GM18867 (cell line): ENCODE data around the gene EHD3.
A peak's percentile ranks its signal among the peaks of the same experiment; 100 is the strongest.

Experiments
- ATAC-seq: cut with Tn5 transposase; IDR thresholded peaks from one replicate; pipeline ENCODE4 v1.9.1; 2021; ENCODE audit warnings: mild to moderate bottlenecking, moderate library complexity; ENCODE audit not compliant: unreplicated experiment

Gene EHD3

GRCh38 chr2:31233741-31234682 lies at the start of gene EHD3:
Gene EHD3 (plus strand): TSS chr2:31234152. CDS start chr2:31234622, 470 bp downstream.
- peak; percentile 96 for ATAC-seq

GRCh38 chr2:31187166-31187565 lies 46.8 kb upstream of the EHD3 start:
- ATAC-seq = no peak

- no peak for ATAC-seq
Measured at GRCh38 chr2:31188131-31188530, 45.8 kb upstream of the EHD3 start.

GRCh38 chr2:31189141-31189540 lies 44.8 kb upstream of the EHD3 start:
- ATAC-seq = no peak

DNA sequence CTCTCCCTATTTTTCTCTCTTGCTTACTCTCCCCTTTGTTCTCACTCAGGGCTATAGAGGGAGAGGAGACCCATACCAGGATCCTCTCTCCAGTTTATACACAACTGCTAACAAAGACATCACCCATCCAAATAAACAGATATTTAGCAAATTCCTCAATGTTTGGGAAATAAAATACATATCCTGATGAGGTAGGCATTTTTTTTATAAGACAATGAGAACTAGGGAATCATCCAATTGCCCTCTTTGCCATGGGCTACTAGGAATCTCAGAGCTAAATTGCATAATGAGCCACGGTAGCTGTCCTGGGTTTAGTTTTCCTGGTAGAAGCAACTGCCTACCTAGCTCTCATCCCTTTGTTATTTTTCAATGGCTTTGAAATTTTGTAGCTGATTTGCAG lies 43.8 kb upstream of the EHD3 start:
- no peak for ATAC-seq

DNA sequence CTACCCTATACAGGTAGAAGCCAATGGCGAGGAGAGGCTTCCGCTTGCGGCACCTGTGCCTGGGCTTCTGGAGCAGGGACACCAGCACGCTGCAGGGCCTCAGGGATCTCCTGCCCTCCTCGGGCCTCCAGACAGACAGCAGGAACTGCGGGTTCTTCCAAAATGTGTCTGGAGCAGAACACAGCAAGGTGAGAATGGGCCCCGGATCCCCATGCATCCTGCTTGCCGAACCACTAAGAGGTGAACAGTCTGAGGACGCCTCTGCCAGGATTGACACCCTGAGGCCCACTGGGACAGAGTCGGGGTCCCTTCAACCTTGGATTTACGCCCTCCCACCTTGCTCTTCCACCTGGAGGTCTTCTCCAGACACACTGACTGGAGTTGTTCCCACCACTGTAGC lies 42.0 kb upstream of the EHD3 start:
- ATAC-seq = no peak

- no peak for ATAC-seq
Measured at GRCh38 chr2:31192396-31192795, 41.6 kb upstream of the EHD3 start.

DNA sequence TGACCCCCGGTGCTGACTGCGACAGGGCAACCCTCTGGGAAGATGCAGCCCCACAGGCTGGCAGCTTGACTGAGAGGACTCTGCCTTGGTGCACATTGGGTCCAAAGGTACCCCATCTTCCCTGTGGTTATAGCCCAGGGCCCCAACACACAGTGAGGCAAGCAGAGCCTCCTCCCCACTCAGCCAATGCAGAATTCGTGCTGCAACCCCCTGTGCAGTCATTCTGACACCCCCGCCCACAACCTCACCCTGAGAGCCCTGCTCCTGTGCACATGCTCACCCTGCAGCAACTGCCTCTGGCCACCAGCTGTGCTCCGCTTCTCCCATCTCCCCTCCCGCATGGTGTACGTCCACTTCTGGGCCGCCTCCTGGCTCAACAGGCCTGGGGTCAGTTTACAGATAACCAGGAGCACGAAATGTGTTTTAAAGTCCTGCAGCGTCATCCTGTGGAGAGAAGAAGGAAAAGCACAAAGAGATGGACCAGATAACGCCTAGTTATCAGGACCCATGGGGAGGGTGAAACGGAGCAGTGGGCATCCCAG lies 41.0 kb upstream of the EHD3 start:
- no peak for ATAC-seq

DNA sequence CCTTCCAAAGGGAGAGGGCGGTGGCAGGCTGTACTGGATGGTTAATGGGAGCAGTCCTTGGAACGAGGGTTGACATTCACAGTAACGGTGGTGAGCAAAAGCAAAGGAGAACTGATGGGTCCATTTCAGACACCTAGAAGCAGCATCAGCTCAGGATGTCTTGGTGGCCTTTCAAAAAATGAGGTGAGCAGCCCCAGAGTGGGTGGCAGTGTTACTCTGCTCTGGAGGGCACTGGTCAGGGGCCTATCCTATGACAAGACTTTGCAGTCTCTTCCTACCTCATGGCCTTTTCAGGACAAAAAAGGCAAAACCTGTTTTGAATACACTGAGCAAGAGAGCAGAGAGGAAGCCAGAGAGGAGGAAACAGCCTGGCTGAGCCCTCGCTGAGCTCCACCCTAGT lies 40.1 kb upstream of the EHD3 start:
- ATAC-seq = no peak

DNA sequence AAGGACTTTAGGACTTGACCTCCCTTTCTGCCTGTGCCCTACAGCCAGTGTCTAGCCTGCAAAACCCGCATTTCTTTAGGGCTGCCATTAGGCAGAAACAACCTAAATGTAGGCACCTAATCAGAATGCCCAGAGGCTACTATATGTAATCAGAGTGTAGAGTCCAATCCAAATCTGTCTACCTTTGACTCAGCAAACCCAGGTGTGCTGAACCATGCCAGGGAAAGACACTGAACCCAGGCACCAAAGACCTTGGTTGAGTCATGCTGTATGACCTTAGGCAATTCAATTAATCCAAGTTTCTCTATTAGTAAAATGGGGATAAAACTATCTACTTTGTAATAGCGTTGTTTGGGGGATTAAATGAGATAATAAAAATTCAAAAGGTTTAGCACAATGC lies 37.3 kb upstream of the EHD3 start:
- no peak for ATAC-seq

GRCh38 chr2:31197166-31197565 lies 36.8 kb upstream of the EHD3 start:
- ATAC-seq = no peak

DNA sequence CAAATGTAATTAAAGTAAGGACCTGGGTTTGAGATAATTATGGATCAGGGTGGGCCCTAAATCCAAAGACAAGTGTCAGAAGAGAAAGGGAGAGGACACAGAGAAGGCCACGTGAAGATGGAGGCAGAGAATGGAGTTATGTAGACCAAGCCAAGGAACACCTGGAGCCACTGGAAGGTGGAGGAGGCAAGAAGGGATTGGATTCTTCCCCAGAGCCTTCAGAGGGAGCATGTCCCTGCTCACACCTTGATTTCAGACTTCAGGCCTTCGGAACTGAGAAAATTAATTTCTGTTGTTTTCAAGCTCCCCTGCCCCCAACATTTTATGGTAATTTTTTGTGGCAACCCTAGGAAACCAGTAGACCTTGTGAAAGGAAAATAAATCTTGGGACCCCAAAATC lies 36.3 kb upstream of the EHD3 start:
- ATAC-seq = no peak

DNA sequence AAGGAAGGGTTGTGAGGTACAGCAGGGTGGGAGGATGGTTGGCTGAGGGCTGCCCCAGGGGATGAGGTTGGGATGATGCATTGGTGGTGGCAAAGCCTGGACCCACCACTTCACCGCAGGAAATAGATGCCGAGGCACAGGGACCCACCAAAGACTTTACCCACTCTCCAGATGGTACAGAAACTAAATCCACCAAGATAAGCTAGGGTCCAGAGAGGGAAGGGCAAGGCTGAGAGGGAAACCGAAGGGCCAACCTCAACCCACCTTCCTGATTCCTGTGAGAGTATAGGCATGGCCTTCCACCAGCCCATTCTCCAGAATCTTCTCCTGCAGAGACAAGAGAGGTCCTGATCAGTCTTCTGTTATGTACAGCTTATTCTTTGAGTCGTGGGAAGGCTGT lies 34.7 kb upstream of the EHD3 start:
- ATAC-seq = no peak

DNA sequence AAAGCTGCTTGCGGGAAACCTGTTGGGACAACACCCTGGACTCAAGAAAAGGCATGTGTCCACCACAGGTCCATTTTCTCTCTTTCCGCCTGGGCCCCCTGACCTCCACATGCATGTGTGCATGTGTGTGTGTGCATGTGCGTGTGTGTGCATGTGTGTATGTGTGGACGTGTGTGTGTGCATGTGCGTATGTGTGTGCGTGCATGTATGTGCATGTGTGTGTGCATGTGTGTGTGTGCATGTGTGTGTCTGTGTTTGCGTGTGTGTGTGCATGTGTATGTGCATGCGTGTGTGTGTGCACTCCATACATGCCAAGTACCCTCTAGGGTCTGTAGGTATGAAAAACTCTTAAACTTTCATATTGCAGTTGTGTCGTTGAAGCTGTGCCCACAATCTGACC lies 33.0 kb upstream of the EHD3 start:
- ATAC-seq = no peak

GRCh38 chr2:31202041-31202440 lies 31.9 kb upstream of the EHD3 start:
- ATAC-seq = no peak

- no peak for ATAC-seq
Measured at GRCh38 chr2:31202833-31203232, 31.1 kb upstream of the EHD3 start.

DNA sequence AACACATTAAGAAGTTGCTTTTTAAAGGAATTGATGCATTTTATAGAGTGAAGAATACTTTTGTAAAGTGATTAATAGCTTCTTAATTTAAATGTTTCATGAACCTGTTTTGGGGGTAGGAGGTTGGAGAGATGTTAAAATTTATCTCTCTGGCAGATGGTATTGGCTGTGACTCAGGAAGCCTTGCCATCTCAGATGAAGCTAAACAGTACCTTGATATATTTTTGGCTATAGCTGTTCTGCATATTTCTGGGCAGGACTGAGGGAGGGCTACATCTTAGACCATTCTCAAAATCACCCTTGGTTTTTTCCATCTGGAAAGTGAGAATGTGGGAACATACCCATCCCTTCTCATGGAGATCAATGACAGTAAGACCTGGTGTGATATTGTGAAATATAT lies 30.0 kb upstream of the EHD3 start:
- ATAC-seq = no peak

DNA sequence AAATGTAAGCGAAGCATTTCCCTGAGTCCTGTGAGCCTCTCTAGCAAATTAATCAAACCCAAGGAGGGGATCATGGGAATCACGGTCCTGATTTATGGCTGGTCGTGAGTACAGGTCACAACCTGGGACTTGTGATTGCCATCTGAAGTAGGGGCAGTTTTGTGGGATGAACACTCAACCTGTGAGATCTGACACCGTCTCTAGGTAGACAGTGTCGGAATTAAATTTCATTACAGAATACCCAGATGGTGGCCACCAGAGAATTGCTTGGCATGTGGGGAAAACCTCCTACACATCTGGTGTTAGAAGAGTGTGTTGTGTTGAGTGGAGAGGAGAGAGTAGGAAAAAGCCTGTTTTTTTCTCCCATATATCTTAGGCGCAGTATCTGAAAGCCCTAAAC lies 29.2 kb upstream of the EHD3 start:
- ATAC-seq = no peak

- no peak for ATAC-seq
Measured at GRCh38 chr2:31205186-31205585, 28.8 kb upstream of the EHD3 start.

GRCh38 chr2:31205613-31206012 lies 28.3 kb upstream of the EHD3 start:
- ATAC-seq = no peak

DNA sequence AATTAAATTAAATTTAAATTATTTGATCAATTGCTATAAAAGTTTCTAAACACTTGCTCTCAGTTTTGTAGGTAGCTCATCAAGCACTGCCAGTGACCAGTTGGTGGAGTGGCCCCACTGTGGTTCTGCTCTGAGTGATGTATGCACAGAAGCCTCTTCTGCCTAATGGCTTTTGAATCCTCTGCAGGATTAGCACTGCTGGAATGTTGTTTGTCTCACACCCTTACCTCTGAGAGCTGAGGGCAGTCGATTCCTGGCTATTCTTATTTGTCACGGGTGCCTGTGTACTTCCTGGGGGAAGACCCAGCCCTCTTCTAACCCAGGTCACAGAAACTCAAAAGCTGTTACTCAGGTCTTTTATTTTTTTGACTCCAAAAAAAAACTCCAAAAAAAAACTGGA lies 26.2 kb upstream of the EHD3 start:
- no peak for ATAC-seq

DNA sequence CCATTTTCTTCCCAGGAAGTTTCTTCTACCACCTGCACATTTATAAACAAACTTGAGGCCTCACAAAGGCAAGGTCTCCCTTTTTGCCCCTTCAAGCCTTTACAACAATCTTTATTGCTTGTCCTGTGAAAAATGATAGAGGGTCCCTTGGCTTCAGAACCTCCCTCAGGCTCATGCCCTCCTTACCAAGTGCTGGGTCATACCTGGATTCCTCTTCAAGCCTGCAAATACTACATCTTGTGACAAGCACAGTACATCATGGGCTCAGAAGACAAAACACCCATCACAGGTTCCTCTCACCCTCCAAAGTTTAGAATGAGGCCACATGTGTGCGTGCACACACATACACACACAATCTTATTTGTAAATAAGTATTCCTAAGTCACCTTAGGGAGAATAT lies 25.7 kb upstream of the EHD3 start:
- ATAC-seq = no peak
